ENCODE data around the gene KLK1.
"Not testable (repeated sequence)": the region's sequence is repeated elsewhere in the genome, so short reads cannot be mapped to it uniquely, and the experiment has no call there.

The KLK1 gene

GRCh38 chr19:50792272-50793250, 31.0 kb downstream of the KLK1 start:
- no peak for DNase-seq (ENCODE audit: low read depth)

GRCh38 chr19:50791594-50792271, 31.9 kb downstream of the KLK1 start:
- DNase-seq (ENCODE audit: low read depth) = no peak

- DNase-seq (ENCODE audit: low read depth) = no peak
Measured at GRCh38 chr19:50790922-50791467, 32.6 kb downstream of the KLK1 start.

- DNase-seq (ENCODE audit: low read depth) = no peak
Measured at GRCh38 chr19:50790396-50790795, 33.2 kb downstream of the KLK1 start, which contains the start of gene ACP4. Gene ACP4, plus strand, starts transcription at chr19:50790415. Its CDS starts 0 bp downstream, at chr19:50790415.

- DNase-seq (ENCODE audit: low read depth) = no peak
Measured at GRCh38 chr19:50785329-50785728, 38.3 kb downstream of the KLK1 start.

GRCh38 chr19:50784710-50785109, 38.9 kb downstream of the KLK1 start:
- DNase-seq (ENCODE audit: low read depth) = no peak

- DNase-seq (ENCODE audit: low read depth) = not testable (repeated sequence)
Measured at GRCh38 chr19:50783848-50784152, 39.8 kb downstream of the KLK1 start.

- no peak for DNase-seq (ENCODE audit: low read depth)
Measured at GRCh38 chr19:50780753-50781435, 42.7 kb downstream of the KLK1 start.

GRCh38 chr19:50779504-50780457, 43.8 kb downstream of the KLK1 start:
- DNase-seq (ENCODE audit: low read depth) = no peak

GRCh38 chr19:50778906-50779430, 44.6 kb downstream of the KLK1 start:
- no peak for DNase-seq (ENCODE audit: low read depth)

- DNase-seq (ENCODE audit: low read depth) = no peak
Measured at GRCh38 chr19:50777830-50778303, 45.7 kb downstream of the KLK1 start.

- no peak for DNase-seq (ENCODE audit: low read depth)
Measured at GRCh38 chr19:50777261-50777660, 46.3 kb downstream of the KLK1 start.

GRCh38 chr19:50776131-50776530, 47.5 kb downstream of the KLK1 start:
- no peak for DNase-seq (ENCODE audit: low read depth)

- not testable (repeated sequence) for DNase-seq (ENCODE audit: low read depth)
Measured at GRCh38 chr19:50773454-50773853, 50.1 kb downstream of the KLK1 start.

- DNase-seq (ENCODE audit: low read depth) = not testable (repeated sequence)
Measured at GRCh38 chr19:50772912-50773311, 50.7 kb downstream of the KLK1 start.

GRCh38 chr19:50772476-50772875, 51.1 kb downstream of the KLK1 start:
- DNase-seq (ENCODE audit: low read depth) = no peak

GRCh38 chr19:50770888-50771287, 52.7 kb downstream of the KLK1 start:
- DNase-seq (ENCODE audit: low read depth) = no peak

GRCh38 chr19:50770164-50770563, 53.4 kb downstream of the KLK1 start, which contains the start of gene GPR32:
Gene GPR32, plus strand, starts transcription at chr19:50770464. Its CDS starts 137 bp downstream, at chr19:50770601.
- DNase-seq (ENCODE audit: low read depth) = not testable (repeated sequence)

Data from activated T-helper 1 cell treated with Interleukin-2 at 50 U/mL for 16 hours (primary cell).